ENCODE results near the gene TBCB. TPM values are rescaled to one million over a fixed set of nuclear protein-coding genes. Genes with fewer than 3 reads are reported as not detected.
"Not testable (repeated sequence)": the region's sequence is repeated elsewhere in the genome, so short reads cannot be mapped to it uniquely, and the experiment has no call there.

The TBCB gene, protein sequence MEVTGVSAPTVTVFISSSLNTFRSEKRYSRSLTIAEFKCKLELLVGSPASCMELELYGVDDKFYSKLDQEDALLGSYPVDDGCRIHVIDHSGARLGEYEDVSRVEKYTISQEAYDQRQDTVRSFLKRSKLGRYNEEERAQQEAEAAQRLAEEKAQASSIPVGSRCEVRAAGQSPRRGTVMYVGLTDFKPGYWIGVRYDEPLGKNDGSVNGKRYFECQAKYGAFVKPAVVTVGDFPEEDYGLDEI
- 100 to 1,000 TPM in 2 of 4 donors, 10 to 100 TPM in 2; 60.8 to 113 (median 94.5) TPM for total RNA-seq

DNA sequence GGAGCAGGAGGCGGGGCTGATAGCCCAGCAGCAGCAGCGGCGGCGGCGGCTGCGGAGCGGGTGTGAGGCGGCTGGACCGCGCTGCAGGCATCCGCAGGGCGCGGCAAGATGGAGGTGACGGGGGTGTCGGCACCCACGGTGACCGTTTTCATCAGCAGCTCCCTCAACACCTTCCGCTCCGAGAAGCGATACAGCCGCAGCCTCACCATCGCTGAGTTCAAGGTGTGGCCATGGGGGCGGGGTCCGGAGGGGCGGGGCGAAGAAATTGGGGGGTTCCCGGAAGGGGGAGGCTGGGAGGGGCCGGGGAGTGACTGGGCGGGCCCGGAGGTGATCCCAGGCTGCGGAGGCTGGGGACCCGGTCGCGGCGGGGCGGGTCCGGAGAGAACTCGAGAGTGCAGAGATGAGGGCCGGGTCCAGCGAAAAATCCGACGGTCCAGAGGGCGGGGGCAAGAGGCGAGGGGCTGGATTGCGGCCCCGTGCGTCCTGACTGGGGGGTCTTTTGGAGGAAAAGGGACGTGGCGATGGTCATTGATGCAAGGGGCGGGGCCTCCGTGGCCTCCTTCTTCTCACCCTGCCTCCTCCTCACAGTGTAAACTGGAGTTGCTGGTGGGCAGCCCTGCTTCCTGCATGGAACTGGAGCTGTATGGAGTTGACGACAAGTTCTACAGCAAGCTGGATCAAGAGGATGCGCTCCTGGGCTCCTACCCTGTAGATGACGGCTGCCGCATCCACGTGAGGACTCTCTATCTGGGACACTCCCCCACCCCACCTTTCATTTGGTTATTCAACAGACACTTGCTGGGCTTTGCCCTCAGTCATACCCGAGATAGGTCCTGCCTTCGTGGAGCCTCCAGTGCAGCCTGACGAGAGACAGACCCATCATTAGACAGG is at the start of gene TBCB:
TSS of gene TBCB (plus strand) at position 16 of the 891 bp plus-strand sequence. CDS start at position 109, 93 bp downstream.
- peak; percentile 77 to 96 for DNase-seq (ENCODE audit: low spot score in 2 of 2)
- intact Hi-C loops (cut with DNase I; ENCODE audit: low total_unique reads) = no loop called here
- TF ChIP-seq, protein P1, sequence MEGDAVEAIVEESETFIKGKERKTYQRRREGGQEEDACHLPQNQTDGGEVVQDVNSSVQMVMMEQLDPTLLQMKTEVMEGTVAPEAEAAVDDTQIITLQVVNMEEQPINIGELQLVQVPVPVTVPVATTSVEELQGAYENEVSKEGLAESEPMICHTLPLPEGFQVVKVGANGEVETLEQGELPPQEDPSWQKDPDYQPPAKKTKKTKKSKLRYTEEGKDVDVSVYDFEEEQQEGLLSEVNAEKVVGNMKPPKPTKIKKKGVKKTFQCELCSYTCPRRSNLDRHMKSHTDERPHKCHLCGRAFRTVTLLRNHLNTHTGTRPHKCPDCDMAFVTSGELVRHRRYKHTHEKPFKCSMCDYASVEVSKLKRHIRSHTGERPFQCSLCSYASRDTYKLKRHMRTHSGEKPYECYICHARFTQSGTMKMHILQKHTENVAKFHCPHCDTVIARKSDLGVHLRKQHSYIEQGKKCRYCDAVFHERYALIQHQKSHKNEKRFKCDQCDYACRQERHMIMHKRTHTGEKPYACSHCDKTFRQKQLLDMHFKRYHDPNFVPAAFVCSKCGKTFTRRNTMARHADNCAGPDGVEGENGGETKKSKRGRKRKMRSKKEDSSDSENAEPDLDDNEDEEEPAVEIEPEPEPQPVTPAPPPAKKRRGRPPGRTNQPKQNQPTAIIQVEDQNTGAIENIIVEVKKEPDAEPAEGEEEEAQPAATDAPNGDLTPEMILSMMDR (IDR thresholded peaks at IDR 0.05) = no peak
- TF ChIP-seq POLR2A (IDR thresholded peaks at IDR 0.05) = no peak
- H3K4me3 ChIP-seq (ENCODE audit: low read depth, poor library complexity, severe bottlenecking) = peak within 1 kb of the TSS; percentile 62
- 5% methylated on average over 49 to 59 of the region's 59 CpGs for WGBS, 2 donors

GRCh38 chr19:36067681-36068080 is 47.6 kb upstream of the TBCB start:
- intact Hi-C loops (cut with DNase I; ENCODE audit: low total_unique reads) = no loop called here
- H3K4me3 ChIP-seq (ENCODE audit: low read depth, poor library complexity, severe bottlenecking) = no peak overlapping the region
- TF ChIP-seq POLR2A (IDR thresholded peaks at IDR 0.05) = no peak
- TF ChIP-seq, protein P1 (IDR thresholded peaks at IDR 0.05) = no peak
- DNase-seq (ENCODE audit: low spot score in 2 of 2) = no peak
- WGBS, 2 donors = 97% methylated on average over 11 of the region's 11 CpGs

- DNase-seq (ENCODE audit: low spot score in 2 of 2); intact Hi-C loops (cut with DNase I; ENCODE audit: low total_unique reads); H3K4me3 ChIP-seq (ENCODE audit: low read depth, poor library complexity, severe bottlenecking): not testable (repeated sequence)
- WGBS, 2 donors = 93% methylated on average over 45 of the region's 57 CpGs; no CpG with 5 or more reads in 1 of the 2 donors
Measured at GRCh38 chr19:36068810-36069499, 46.3 kb upstream of the TBCB start.

DNA sequence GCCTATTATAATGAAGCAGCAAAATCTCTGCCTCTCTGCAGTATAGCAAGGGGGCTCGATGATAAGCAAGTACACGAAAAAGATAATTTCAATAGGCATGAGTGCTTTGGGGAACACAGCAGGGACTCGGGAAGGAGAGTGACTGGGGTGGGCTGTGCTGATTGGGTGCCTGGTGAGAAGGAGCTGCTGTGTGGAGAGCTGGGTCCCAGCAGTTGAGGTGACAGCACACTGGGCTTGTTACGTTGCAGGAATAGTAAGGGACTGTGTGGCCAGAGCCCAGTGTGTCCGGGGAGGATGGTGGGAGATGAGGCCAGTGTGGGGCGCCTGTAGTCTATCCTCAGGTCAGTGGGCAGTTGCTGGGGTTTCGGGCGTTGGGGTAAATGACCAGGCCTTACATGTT is 43.2 kb upstream of the TBCB start:
- intact Hi-C loops (cut with DNase I; ENCODE audit: low total_unique reads) = no loop called here
- WGBS, 2 donors = 96 to 98% methylated on average over 8 of the region's 8 CpGs
- no peak for DNase-seq (ENCODE audit: low spot score in 2 of 2)
- no peak for TF ChIP-seq POLR2A (IDR thresholded peaks at IDR 0.05)
- TF ChIP-seq, protein P1 (IDR thresholded peaks at IDR 0.05) = no peak
- no peak overlapping the region for H3K4me3 ChIP-seq (ENCODE audit: low read depth, poor library complexity, severe bottlenecking)

- no peak for TF ChIP-seq POLR2A (IDR thresholded peaks at IDR 0.05)
- TF ChIP-seq, protein P1 (IDR thresholded peaks at IDR 0.05) = no peak
- intact Hi-C loops (cut with DNase I; ENCODE audit: low total_unique reads) = no loop called here
- WGBS, 2 donors = 90 to 95% methylated on average over 10 of the region's 10 CpGs
Measured at GRCh38 chr19:36073121-36073876, 42.0 kb upstream of the TBCB start.

More at GRCh38 chr19:36073121-36073876, 42.0 kb upstream of the TBCB start:
- H3K4me3 ChIP-seq (ENCODE audit: low read depth, poor library complexity, severe bottlenecking) = no peak overlapping the region
- DNase-seq (ENCODE audit: low spot score in 2 of 2) = no peak

Data from lower leg skin (tissue), 4 donors.